HG02588 (cell line): Measurements from ENCODE around the gene LSMEM2.
"Not testable (repeated sequence)": the region's sequence is repeated elsewhere in the genome, so short reads cannot be mapped to it uniquely, and the experiment has no call there.

Experiments used
- ATAC-seq: cut with Tn5 transposase; IDR thresholded peaks from one replicate; pipeline ENCODE4 v1.9.1; 2021; ENCODE audit warnings: mild to moderate bottlenecking, moderate library complexity; ENCODE audit not compliant: unreplicated experiment

The LSMEM2 gene

DNA sequence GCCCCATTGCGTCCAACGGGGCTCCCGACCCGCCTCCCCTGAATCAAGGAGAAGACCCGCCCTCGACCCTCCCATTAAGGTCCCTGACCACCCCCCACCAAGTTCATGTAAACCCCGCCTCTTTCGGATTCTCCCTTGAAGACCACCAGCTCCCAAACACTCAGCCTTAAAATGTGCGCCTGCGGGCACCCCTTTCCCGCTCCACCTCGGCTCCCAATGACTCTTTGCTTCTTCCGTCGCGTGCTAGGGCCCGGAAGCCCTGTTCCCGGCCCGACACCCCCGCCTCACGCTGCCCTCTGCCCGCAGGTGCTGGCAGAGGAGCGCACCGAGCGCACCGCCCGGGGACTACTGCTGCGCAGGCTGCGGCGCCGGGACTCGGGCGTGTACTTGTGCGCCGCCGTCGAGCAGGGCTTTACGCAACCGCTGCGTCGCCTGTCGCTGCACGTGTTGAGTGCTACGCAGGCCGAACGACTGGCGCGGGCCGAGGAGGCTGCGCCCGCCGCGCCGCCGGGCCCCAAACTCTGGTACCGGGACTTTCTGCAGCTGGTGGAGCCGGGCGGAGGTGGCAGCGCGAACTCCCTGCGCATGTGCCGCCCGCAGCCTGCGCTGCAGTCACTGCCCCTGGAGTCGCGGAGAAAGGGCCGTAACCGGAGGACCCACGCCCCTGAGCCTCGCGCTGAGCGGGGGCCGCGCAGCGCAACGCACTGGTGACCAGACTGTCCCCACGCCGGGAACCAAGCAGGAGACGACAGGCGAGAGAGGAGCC lies 2.7 kb upstream of the LSMEM2 start:
- ATAC-seq, result no peak

DNA sequence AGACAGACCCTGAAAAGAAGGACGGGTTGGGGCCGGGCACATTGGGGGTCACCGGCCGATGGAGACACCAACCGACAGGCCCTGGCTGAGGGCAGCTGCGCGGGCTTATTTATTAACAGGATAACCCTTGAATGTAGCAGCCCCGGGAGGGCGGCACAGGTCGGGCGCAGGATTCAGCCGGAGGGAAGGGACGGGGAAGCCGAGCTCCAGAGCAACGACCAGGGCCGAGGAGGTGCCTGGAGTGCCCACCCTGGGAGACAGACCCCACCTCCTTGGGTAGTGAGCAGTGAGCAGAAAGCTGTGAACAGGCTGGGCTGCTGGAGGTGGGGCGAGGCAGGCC lies 2.2 kb upstream of the LSMEM2 start:
- no peak for ATAC-seq

- no peak for ATAC-seq
Measured at GRCh38 chr3:50278123-50278879, 586 bp upstream of the LSMEM2 start.

- no peak for ATAC-seq
Measured at GRCh38 chr3:50279255-50280016, 549 bp downstream of the LSMEM2 start.

- not testable (repeated sequence) for ATAC-seq
Measured at GRCh38 chr3:50284121-50284520, 5.2 kb downstream of the LSMEM2 start.

- ATAC-seq, result no peak
Measured at GRCh38 chr3:50286322-50287227, 7.7 kb downstream of the LSMEM2 start.

GRCh38 chr3:50287262-50287661 lies 8.4 kb downstream of the LSMEM2 start:
- ATAC-seq, result no peak

- ATAC-seq, result no peak
Measured at GRCh38 chr3:50288387-50289007, 9.6 kb downstream of the LSMEM2 start.

DNA sequence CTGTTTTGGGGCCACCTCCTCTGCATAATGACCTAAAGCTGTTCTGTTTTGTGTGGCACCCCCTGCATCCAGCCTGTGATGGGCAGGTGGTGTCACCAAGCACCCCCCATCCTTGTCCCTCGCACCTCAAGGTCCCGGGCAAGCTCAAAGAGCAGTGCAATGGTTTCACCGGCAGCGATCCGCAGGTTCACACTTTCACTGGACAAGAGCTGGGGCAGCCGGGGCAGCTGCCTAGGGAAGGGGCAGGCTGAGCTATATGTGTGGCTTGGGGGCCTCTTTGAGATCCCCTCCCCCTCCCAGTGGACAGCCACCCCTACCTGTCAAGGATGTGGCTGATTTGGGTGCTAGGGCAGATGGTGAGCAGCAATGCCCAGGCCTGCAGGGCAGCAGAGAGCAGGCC lies 10.2 kb downstream of the LSMEM2 start:
- ATAC-seq, result no peak

GRCh38 chr3:50290161-50290641 lies 11.3 kb downstream of the LSMEM2 start:
- no peak for ATAC-seq

- peak; percentile 94 for ATAC-seq
Measured at GRCh38 chr3:50292159-50293078, 13.5 kb downstream of the LSMEM2 start, which contains the start of gene IFRD2. IFRD2 (minus strand) TSS chr3:50292429; CDS start chr3:50292274, 155 bp downstream.

DNA sequence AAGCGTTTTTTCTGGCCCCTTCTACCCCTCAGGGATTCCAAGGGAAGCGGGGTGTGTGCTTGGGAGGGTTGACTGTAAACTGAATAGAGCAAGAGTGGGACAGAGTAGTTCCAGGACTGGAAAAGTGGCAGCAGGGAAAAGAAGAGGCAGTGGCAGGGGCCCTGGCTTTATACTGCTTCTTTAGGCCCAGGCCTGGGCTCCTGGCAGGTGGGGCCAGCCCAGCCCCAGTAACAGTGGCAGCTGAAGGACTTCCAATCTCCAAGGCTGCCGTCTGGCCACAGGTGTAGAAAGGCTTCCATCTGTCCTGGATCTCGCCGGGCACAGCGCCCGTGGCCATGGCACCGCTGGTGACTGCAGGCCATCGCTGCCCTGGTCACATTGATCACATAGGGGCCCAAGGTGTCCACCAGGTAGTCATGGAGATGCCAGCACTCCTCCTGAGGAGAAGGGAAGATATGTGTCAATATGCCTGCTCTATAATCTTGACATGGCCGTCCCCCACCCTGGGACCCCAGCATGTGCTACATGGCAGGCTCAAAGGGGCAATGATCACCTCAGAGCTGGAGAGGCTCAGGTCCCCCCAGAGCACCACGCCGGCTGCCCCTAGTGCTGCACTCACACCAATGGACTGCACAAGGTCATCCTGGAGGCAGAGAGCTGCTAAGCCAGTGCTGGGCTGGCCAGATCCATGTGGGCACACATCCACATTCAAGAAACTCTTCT lies 14.4 kb downstream of the LSMEM2 start:
- no peak for ATAC-seq

- ATAC-seq, result no peak
Measured at GRCh38 chr3:50294089-50294488, 15.2 kb downstream of the LSMEM2 start.

DNA sequence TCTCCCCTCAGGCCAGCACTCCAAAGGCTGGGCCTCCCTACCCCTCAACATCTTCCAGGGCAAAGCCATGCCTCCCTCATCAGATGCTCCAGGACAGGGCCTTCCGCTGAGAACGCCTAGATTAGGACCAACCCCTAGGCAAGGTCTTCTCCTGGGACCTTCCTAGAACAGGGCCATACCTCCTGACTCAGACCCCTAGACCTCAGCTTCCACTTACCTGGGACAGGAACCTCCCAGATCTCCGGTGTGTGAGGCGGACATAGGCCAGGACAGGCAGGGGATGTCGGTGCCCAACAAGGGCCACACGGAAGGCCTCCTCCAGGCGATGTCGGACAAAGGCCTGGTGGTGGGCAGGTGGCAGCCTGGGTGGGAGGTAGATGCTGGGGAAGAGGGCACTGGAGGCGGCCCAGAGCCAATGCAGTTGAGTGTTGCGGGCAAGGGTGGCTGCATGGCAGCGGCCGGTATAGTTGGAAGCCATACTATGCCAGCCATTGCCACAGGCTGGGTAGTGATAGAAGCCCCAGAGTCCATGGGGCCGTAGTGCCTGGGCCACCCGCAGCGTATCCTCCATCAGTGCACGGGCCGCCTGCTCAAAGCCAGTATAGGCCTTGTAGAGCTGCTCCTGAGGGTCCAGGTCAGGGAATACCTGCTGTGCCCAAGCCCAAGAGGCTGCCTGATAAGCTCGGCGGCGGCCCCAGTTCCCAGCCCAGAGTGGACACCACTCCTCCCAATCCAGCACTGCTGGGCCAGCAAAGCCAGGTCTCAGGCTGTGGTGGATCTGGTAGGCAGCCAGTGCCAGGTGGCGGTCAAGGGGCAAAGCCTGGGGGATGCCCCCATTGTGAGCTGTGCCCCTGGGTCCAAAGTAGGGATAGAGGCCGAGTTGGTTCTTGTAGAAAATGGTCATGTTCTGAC lies 15.9 kb downstream of the LSMEM2 start:
- ATAC-seq, result no peak

- ATAC-seq, result no peak
Measured at GRCh38 chr3:50295553-50296431, 16.9 kb downstream of the LSMEM2 start.

DNA sequence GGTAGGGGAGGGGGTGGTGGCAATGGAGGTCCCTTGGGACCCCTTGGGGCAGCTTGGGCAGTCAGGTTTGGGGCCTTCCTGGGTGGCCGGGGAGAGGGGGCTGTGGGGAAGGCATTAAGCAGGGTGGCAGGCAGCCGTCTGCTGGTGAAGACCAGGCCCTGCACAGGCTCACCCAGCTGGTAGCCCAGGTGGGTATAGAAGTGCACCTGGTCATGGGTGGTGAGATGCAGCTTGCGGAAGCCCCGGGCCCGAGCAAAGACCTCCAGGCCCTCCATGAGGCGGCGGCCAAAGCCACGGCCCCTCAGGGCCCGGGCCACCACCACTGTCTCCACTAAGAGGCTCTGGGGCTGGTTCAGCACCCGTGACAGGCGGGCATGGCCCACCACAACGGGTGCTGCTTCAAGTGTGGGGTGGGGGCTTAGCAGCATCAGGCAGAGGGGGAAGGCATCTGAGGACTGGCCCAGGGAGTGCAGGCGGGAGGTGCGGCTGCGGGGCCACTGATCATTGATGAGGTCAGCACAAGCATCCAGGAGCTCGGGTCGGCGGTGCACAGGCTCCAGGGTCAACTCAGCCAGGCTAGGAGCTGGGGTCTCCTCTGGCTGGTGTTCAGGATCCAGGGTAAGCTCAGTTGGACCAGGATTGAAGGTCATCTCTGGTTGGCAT lies 18.0 kb downstream of the LSMEM2 start:
- ATAC-seq, result no peak
